GM13977 (cell line): ENCODE measurements around the gene SLC36A3.
"Not testable (repeated sequence)": the region's sequence is repeated elsewhere in the genome, so short reads cannot be mapped to it uniquely, and the experiment has no call there.

Experiments
- DNase-seq: peaks from one replicate; pipeline ENCODE4 v3.0.0; 2012; ENCODE audit warnings: low spot score
- CTCF ChIP-seq: IDR thresholded peaks from 2 replicates; pipeline ENCODE4 v1.5.1; 2012; ENCODE audit warnings: mild to moderate bottlenecking, control low read depth; ENCODE audit not compliant: insufficient read depth; ENCODE audit errors: extremely low read depth, missing control alignments
- in situ Hi-C: fragments of 300-500 bp; cut with MboI; formaldehyde crosslinking; loops from one replicate; pipeline ENCODE4 v1.12.0; 2022; ENCODE audit warnings: low sequenced_read_pairs, low pct_unique_long_range_greater_than_20kb, mixed read lengths, inconsistent platforms; ENCODE audit not compliant: unreplicated experiment

SLC36A3 gene

GRCh38 chr5:151236888-151237287 is 66.7 kb downstream of the SLC36A3 start:
- no peak for DNase-seq
- no peak for TF ChIP-seq CTCF
- in situ Hi-C loops: no loop called here

GRCh38 chr5:151235239-151235571 is 68.4 kb downstream of the SLC36A3 start:
- in situ Hi-C loops, DNase-seq: not testable (repeated sequence)

GRCh38 chr5:151234476-151235238 is 68.9 kb downstream of the SLC36A3 start:
- no peak for TF ChIP-seq CTCF
- DNase-seq: peak; percentile 75
- in situ Hi-C loops: no loop called here

- in situ Hi-C loops: no loop called here
- DNase-seq: peak; percentile 64
- TF ChIP-seq CTCF: no peak
Observed at GRCh38 chr5:151233616-151234085, 69.9 kb downstream of the SLC36A3 start.

- in situ Hi-C loops: no loop called here
- no peak for TF ChIP-seq CTCF
- no peak for DNase-seq
Observed at GRCh38 chr5:151231359-151231758, 72.2 kb downstream of the SLC36A3 start.

GRCh38 chr5:151230048-151230680 is 73.4 kb downstream of the SLC36A3 start:
- TF ChIP-seq CTCF: no peak
- no peak for DNase-seq
- in situ Hi-C loops: no loop called here

GRCh38 chr5:151228986-151229385 is 74.6 kb downstream of the SLC36A3 start:
- TF ChIP-seq CTCF: no peak
- no peak for DNase-seq
- in situ Hi-C loops: no loop called here
